Astrocyte (in vitro differentiated cells and primary cell): Measurements from ENCODE around the gene ABHD12. TPM values are rescaled to one million over a fixed set of nuclear protein-coding genes. Genes with fewer than 3 reads are reported as not detected.

ENCODE experiments used
- DNase-seq: peaks from one replicate; pipeline ENCODE4 v3.0.0-alpha.2; 2010; ENCODE audit warnings: low read depth
- FAIRE-seq: peaks from 2 replicates; lab custom pipeline; 2011; peaks lifted over from hg19 to GRCh38; lab: Jason Lieb, UNC
- H2AFZ ChIP-seq: 2 replicates; pipeline ENCODE4 v1.6.0; 2012; ENCODE audit warnings: low read depth, low read length, inconsistent platforms
- H3K27ac ChIP-seq: 2 replicates; pipeline ENCODE4 v1.5.1; 2011; ENCODE audit warnings: low read depth, low read length, inconsistent platforms
- H3K27me3 ChIP-seq: 2 replicates; pipeline ENCODE4 v1.6.0; 2011; ENCODE audit warnings: low read length, inconsistent platforms; ENCODE audit not compliant: insufficient read depth
- H3K36me3 ChIP-seq: 2 replicates; pipeline ENCODE4 v1.5.1; 2011; ENCODE audit warnings: low read length, inconsistent platforms; ENCODE audit not compliant: insufficient read depth
- H3K4me1 ChIP-seq: 2 replicates; pipeline ENCODE4 v1.5.1; 2011; ENCODE audit warnings: low read length, inconsistent platforms; ENCODE audit not compliant: insufficient read depth
- H3K4me2 ChIP-seq: 2 replicates; pipeline ENCODE4 v1.6.0; 2012; ENCODE audit warnings: low read length, inconsistent platforms
- H3K4me3 ChIP-seq: 2 replicates; pipeline ENCODE4 v1.5.1; 2011; ENCODE audit warnings: low read depth, mild to moderate bottlenecking, low read length, inconsistent platforms; ENCODE audit not compliant: insufficient read depth
- H3K79me2 ChIP-seq: 2 replicates; pipeline ENCODE4 v1.6.0; 2012; ENCODE audit warnings: mild to moderate bottlenecking, low read length, inconsistent platforms; ENCODE audit not compliant: insufficient read depth
- H3K9ac ChIP-seq: 2 replicates; pipeline ENCODE4 v1.6.0; 2012; ENCODE audit warnings: mild to moderate bottlenecking, low read length, inconsistent platforms
- H3K9me3 ChIP-seq: 2 replicates; pipeline ENCODE4 v1.5.1; 2012; ENCODE audit warnings: low read depth, mild to moderate bottlenecking, low read length, inconsistent platforms; ENCODE audit not compliant: insufficient read depth
- H4K20me1 ChIP-seq: 2 replicates; pipeline ENCODE4 v1.6.0; 2012; ENCODE audit warnings: low read length, inconsistent platforms; ENCODE audit not compliant: insufficient read depth
- H3K27ac Mint-ChIP-seq: one replicate; pipeline ENCODE4 v1.8.0; 2021; ENCODE audit warnings: mild to moderate bottlenecking, mixed read lengths; ENCODE audit not compliant: unreplicated experiment
- H3K27me3 Mint-ChIP-seq: one replicate; pipeline ENCODE4 v1.8.0; 2021; ENCODE audit warnings: low read depth, mixed read lengths; ENCODE audit not compliant: unreplicated experiment
- H3K36me3 Mint-ChIP-seq: one replicate; pipeline ENCODE4 v1.8.0; 2021; ENCODE audit warnings: low read depth, mixed read lengths; ENCODE audit not compliant: unreplicated experiment
- H3K4me1 Mint-ChIP-seq: one replicate; pipeline ENCODE4 v1.8.0; 2021; ENCODE audit warnings: low read depth, mixed read lengths; ENCODE audit not compliant: unreplicated experiment
- H3K4me3 Mint-ChIP-seq: one replicate; pipeline ENCODE4 v1.8.0; 2021; ENCODE audit warnings: mild to moderate bottlenecking, moderate library complexity, mixed read lengths; ENCODE audit not compliant: unreplicated experiment
- H3K9me3 Mint-ChIP-seq: one replicate; pipeline ENCODE4 v1.8.0; 2021; ENCODE audit warnings: mild to moderate bottlenecking, mixed read lengths; ENCODE audit not compliant: unreplicated experiment
- EZH2 ChIP-seq: IDR thresholded peaks from 2 replicates; pipeline ENCODE4 v1.6.1; 2012; ENCODE audit warnings: mild to moderate bottlenecking, low read length, inconsistent platforms; ENCODE audit not compliant: insufficient read depth
- total RNA-seq: library from RNA; stranded (reverse); gene quantifications from 2 replicates; pipeline ENCODE4 v1.2.1, GENCODE V29; 2021
- TF ChIP-seq, protein P1 (sequence below): IDR thresholded peaks from 2 replicates; pipeline ENCODE4 v1.5.1; 2011; ENCODE audit warnings: low read depth, mild to moderate bottlenecking, inconsistent platforms, low read length, moderate library complexity; ENCODE audit not compliant: insufficient read depth

The ABHD12 gene
- total RNA-seq, 1 donor from 2014 or later = 98.1 TPM

DNA sequence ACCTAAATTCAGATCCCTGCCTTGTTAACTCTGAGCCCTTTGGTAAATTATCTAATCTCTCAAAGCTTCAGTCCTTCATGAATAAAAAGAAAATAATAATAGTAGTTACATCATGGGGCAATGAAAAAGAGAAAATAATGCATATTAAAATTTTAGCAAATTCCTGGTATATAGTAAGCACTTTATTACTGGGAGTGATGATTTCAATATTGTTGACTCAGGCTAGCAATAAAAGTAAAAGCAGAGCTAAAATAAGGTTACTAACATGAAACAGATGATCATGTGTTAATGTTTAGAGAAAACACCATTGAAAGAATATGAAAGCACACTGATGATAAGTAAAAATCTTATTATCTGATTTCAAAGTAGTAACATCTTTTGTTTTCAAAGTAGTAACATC is 30.5 kb upstream of the ABHD12 start:
- Histone ChIP-seq H3K27ac (no peak overlapping the region), H3K27me3 (no peaks in the 10 kb centered on the region), H3K4me3 (no peak overlapping the region), H3K9ac (no peak overlapping the region), H3K79me2 (no peaks in the 10 kb centered on the region), H3K4me1 (peaks cover 5% of the 10 kb centered on the region), H3K4me2 (no peak overlapping the region), H3K36me3 (no peaks in the 10 kb centered on the region), H2AFZ (no peak overlapping the region), H3K9me3 (no peaks in the 10 kb centered on the region), H4K20me1 (no peaks in the 10 kb centered on the region)
- Mint-ChIP-seq H3K4me3 (no peak overlapping the region), H3K27ac (no peak overlapping the region), H3K4me1 (peaks cover 2% of the 10 kb centered on the region), H3K9me3 (peaks cover 2% of the 10 kb centered on the region), H3K27me3 (no peaks in the 10 kb centered on the region), H3K36me3 (peaks cover 5% of the 10 kb centered on the region)
- no peak for FAIRE-seq
- no peak for DNase-seq
- no peak for TF ChIP-seq EZH2
- TF ChIP-seq, protein P1, sequence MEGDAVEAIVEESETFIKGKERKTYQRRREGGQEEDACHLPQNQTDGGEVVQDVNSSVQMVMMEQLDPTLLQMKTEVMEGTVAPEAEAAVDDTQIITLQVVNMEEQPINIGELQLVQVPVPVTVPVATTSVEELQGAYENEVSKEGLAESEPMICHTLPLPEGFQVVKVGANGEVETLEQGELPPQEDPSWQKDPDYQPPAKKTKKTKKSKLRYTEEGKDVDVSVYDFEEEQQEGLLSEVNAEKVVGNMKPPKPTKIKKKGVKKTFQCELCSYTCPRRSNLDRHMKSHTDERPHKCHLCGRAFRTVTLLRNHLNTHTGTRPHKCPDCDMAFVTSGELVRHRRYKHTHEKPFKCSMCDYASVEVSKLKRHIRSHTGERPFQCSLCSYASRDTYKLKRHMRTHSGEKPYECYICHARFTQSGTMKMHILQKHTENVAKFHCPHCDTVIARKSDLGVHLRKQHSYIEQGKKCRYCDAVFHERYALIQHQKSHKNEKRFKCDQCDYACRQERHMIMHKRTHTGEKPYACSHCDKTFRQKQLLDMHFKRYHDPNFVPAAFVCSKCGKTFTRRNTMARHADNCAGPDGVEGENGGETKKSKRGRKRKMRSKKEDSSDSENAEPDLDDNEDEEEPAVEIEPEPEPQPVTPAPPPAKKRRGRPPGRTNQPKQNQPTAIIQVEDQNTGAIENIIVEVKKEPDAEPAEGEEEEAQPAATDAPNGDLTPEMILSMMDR = no peak

DNA sequence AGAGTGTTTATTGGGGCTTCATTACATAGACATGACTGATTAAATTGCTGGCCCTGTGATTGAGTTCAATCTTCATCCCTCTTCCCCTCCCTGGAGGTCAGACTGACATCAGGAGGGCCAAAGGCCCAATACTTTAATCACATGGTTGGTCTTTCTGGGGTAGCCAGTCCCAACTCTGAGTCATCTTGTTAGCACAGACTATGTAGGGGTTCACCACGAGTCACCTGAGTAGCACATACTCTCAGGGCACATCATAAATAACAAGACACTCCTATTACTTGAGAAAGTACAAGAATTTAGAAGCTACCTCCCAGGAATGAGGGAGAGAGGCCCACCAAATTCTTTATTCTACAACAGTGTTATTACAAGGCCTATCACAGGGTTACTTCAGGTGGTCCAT is 28.1 kb upstream of the ABHD12 start:
- H3K27me3 ChIP-seq = no peaks in the 10 kb centered on the region
- no peaks in the 10 kb centered on the region for H3K36me3 ChIP-seq
- Mint-ChIP-seq H3K4me3 (no peak overlapping the region), H3K9me3 (peaks cover 2% of the 10 kb centered on the region), H3K36me3 (peaks cover 3% of the 10 kb centered on the region), H3K27me3 (no peaks in the 10 kb centered on the region), H3K4me1 (peaks cover 2% of the 10 kb centered on the region), H3K27ac (no peak overlapping the region)
- H2AFZ ChIP-seq = no peak overlapping the region
- no peak overlapping the region for H3K9ac ChIP-seq
- H4K20me1 ChIP-seq = no peaks in the 10 kb centered on the region
- H3K4me1 ChIP-seq = peaks cover 5% of the 10 kb centered on the region
- H3K9me3 ChIP-seq = no peaks in the 10 kb centered on the region
- H3K4me3 ChIP-seq = no peak overlapping the region
- H3K27ac ChIP-seq = no peak overlapping the region
- DNase-seq (peak; percentile 9), FAIRE-seq (no peak)
- no peak overlapping the region for H3K4me2 ChIP-seq
- TF ChIP-seq, protein P1 = no peak
- TF ChIP-seq EZH2 = no peak
- peaks cover 3% of the 10 kb centered on the region for H3K79me2 ChIP-seq

DNA sequence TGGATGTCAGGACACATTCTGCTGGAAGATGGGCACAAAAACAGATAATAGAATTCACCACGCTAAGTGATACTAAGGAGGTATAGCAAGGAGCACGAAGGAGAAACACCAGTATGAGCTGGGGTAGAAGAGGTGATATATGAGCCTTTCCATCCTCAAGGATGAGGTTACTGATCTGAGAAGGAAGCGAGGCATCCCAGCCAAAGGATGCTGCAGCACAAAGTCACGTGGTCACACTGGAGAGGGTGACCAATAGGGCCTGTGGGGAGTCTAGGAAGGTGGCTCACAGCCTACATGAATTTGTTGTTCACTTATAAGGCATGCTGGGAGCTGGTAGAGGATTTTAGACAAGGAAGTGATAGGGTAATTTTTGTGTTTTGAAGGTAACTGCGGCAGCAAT is 18.3 kb upstream of the ABHD12 start:
- no peak overlapping the region for H3K4me3 Mint-ChIP-seq

More for the DNA sequence above, 18.3 kb upstream of the ABHD12 start:
- H3K4me1 Mint-ChIP-seq = no peaks in the 10 kb centered on the region
- Histone ChIP-seq H2AFZ (no peak overlapping the region), H3K36me3 (no peaks in the 10 kb centered on the region), H4K20me1 (no peaks in the 10 kb centered on the region), H3K79me2 (peaks cover 31% of the 10 kb centered on the region), H3K4me1 (peaks cover 14% of the 10 kb centered on the region), H3K9me3 (no peaks in the 10 kb centered on the region), H3K9ac (peak overlapping the region; percentile 87), H3K4me2 (peak overlapping the region; percentile 89), H3K4me3 (peak overlapping the region; percentile 78), H3K27ac (no peak overlapping the region), H3K27me3 (no peaks in the 10 kb centered on the region)
- H3K36me3 Mint-ChIP-seq = no peaks in the 10 kb centered on the region
- no peak for DNase-seq
- H3K27ac Mint-ChIP-seq = no peak overlapping the region
- FAIRE-seq = no peak
- peaks cover 3% of the 10 kb centered on the region for H3K9me3 Mint-ChIP-seq
- TF ChIP-seq, protein P1 = no peak
- no peak for TF ChIP-seq EZH2
- no peaks in the 10 kb centered on the region for H3K27me3 Mint-ChIP-seq
